Bone marrow (tissue), 2 donors: ENCODE measurements around the gene CHGA.

ENCODE experiments used
- DNase-seq, 2 donors: peaks; one replicate each; lab custom pipeline; 2025; lab: John Stamatoyannopoulos, UW

Gene CHGA

GRCh38 chr14:92930737-92931602 is 8.0 kb downstream of the CHGA start:
- no peak for DNase-seq

- no peak for DNase-seq
Measured at GRCh38 chr14:92931681-92932447, 8.9 kb downstream of the CHGA start.

GRCh38 chr14:92932448-92933395 is 9.8 kb downstream of the CHGA start:
- DNase-seq = no peak

GRCh38 chr14:92933481-92933880 is 10.5 kb downstream of the CHGA start:
- DNase-seq = no peak

- no peak for DNase-seq
Measured at GRCh38 chr14:92934196-92935085, 11.5 kb downstream of the CHGA start.

GRCh38 chr14:92935446-92935845 is 12.5 kb downstream of the CHGA start:
- no peak for DNase-seq

- DNase-seq = no peak
Measured at GRCh38 chr14:92936085-92936484, 13.1 kb downstream of the CHGA start.

GRCh38 chr14:92937051-92937937 is 14.3 kb downstream of the CHGA start:
- no peak for DNase-seq

GRCh38 chr14:92938235-92938875 is 15.4 kb downstream of the CHGA start:
- no peak for DNase-seq

GRCh38 chr14:92938890-92939671 is 16.1 kb downstream of the CHGA start:
- DNase-seq = no peak

- DNase-seq = no peak
Measured at GRCh38 chr14:92939699-92940098, 16.7 kb downstream of the CHGA start.

GRCh38 chr14:92940543-92940942 is 17.6 kb downstream of the CHGA start:
- no peak for DNase-seq

- DNase-seq = no peak
Measured at GRCh38 chr14:92941531-92941930, 18.6 kb downstream of the CHGA start.

GRCh38 chr14:92942136-92942535 is 19.2 kb downstream of the CHGA start:
- no peak for DNase-seq

- no peak for DNase-seq
Measured at GRCh38 chr14:92942576-92942975, 19.6 kb downstream of the CHGA start.

- no peak for DNase-seq
Measured at GRCh38 chr14:92942976-92943710, 20.2 kb downstream of the CHGA start.

- no peak for DNase-seq
Measured at GRCh38 chr14:92943855-92944570, 21.1 kb downstream of the CHGA start.
